Measurements from ENCODE around the gene TTC6.

The TTC6 gene

DNA sequence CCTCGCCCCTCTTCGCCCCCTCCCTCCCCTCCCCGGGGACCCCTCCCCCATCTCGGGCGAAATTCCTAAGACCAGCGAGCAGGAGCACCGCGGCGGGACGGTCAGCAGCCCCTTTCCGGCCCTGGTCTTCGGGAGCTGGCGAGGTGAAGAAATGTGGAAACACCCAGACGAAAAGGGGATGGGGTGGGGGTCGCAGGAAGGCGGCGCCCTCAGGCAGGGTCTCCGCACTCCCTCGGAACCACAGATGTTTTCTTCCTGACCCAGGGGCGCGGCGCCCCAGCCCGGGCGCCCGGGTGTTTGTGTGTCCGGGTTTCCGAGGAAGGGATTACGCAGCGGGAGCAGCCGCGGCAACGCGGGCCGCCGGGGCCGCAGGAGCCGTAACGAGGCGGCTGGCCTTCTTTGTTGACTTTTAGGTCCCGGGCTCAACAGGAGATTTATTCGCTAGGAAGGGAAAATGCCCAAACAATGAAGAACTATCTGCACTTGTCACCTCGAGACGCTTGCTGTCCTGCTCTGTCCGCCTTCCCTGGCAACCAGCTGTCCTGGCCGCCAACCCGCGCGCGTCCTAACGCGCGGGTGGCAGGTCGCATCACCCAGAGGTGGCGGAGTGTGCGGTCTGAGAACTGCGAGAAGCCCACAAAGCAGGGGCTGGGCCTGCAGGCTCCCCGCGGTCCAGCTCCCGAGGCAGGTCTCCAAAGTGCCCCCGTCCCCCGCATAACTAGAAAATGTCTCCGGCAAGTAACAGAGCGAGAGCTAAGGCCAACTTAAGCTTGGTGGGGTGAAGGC lies 7.4 kb upstream of the TTC6 start:
- H3K36me3 ChIP-seq = no peaks in the 10 kb centered on the region
- no peak for DNase-seq
- peaks cover 22 to 99% of the 10 kb centered on the region in 2 donors for H3K27me3 ChIP-seq
- TF ChIP-seq, protein P1, sequence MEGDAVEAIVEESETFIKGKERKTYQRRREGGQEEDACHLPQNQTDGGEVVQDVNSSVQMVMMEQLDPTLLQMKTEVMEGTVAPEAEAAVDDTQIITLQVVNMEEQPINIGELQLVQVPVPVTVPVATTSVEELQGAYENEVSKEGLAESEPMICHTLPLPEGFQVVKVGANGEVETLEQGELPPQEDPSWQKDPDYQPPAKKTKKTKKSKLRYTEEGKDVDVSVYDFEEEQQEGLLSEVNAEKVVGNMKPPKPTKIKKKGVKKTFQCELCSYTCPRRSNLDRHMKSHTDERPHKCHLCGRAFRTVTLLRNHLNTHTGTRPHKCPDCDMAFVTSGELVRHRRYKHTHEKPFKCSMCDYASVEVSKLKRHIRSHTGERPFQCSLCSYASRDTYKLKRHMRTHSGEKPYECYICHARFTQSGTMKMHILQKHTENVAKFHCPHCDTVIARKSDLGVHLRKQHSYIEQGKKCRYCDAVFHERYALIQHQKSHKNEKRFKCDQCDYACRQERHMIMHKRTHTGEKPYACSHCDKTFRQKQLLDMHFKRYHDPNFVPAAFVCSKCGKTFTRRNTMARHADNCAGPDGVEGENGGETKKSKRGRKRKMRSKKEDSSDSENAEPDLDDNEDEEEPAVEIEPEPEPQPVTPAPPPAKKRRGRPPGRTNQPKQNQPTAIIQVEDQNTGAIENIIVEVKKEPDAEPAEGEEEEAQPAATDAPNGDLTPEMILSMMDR (IDR thresholded peaks at IDR 0.05) = no peak
- no peaks in the 10 kb centered on the region for H3K9me3 ChIP-seq
- intact Hi-C loops (cut with DNase I; ENCODE audit: low total_unique reads) = no loop called here
- no peak overlapping the region for H3K27ac ChIP-seq
- H3K4me3 ChIP-seq = no peak overlapping the region
- H3K4me1 ChIP-seq = peaks cover 0 to 38% (median 27%) of the 10 kb centered on the region in 4 donors

DNA sequence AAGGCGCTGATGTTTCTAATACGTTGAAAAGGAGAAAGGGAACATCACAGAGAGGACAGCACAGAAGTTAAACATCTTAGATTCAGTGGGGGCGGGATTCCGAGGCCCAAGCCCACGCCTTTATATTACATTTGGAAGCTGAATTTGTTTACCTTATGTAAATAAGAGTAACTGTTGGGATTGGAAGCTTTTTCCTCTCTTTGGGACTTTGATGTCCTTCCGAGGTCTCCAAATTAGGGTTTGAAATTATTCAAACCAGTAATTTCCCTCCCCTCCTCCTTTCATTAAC lies 6.8 kb upstream of the TTC6 start:
- no peaks in the 10 kb centered on the region for H3K36me3 ChIP-seq
- TF ChIP-seq, protein P1 (IDR thresholded peaks at IDR 0.05) = no peak
- no peak overlapping the region for H3K4me3 ChIP-seq
- peaks cover 22 to 99% of the 10 kb centered on the region in 2 donors for H3K27me3 ChIP-seq
- H3K4me1 ChIP-seq = peaks cover 0 to 35% (median 24%) of the 10 kb centered on the region in 4 donors
- no peak for DNase-seq
- H3K27ac ChIP-seq = no peak overlapping the region
- H3K9me3 ChIP-seq = no peaks in the 10 kb centered on the region
- intact Hi-C loops (cut with DNase I; ENCODE audit: low total_unique reads) = no loop called here

DNA sequence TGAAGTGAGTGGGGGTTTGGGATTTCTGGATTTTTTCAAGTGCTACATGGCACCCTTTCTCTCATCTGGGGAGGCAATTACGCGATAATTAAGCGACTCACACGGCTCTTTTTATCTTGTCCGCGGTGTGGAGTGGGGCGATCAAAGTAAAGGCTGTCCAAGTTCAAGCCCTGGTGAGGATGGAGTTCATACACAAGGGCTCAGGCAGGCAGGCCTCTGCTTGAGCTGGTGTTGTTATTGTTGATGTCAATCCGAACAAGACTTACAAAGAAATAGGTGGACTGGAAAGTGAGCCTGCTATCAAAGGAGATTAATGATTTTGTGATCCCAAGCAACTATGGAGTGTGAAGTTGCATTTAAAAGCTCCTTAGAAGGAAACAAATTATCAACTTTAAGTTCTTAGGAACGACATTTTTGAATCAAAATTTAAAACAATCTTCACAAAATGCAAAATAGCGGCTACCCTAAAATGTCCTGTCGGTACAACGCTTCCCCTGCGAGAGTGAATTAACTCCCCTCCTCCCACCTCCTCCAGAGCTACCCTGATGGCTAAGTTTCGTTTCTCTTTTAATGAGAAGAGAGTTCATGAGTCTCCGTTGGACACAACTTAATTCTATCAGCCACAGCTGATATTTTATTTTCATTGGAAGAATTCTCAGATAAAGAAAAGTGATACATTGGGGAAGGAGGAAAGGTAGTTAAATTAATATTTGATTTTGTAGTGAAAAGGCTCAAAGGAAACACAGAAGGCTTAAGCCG lies 6.3 kb upstream of the TTC6 start:
- Histone ChIP-seq H3K4me3 (no peak overlapping the region), H3K27me3 (peaks cover 21 to 99% of the 10 kb centered on the region in 2 donors), H3K4me1 (peaks cover 0 to 31% (median 24%) of the 10 kb centered on the region in 4 donors), H3K27ac (no peak overlapping the region), H3K9me3 (no peaks in the 10 kb centered on the region), H3K36me3 (no peaks in the 10 kb centered on the region)
- intact Hi-C loops (cut with DNase I; ENCODE audit: low total_unique reads) = no loop called here
- TF ChIP-seq, protein P1 (IDR thresholded peaks at IDR 0.05) = no peak
- DNase-seq = no peak

DNA sequence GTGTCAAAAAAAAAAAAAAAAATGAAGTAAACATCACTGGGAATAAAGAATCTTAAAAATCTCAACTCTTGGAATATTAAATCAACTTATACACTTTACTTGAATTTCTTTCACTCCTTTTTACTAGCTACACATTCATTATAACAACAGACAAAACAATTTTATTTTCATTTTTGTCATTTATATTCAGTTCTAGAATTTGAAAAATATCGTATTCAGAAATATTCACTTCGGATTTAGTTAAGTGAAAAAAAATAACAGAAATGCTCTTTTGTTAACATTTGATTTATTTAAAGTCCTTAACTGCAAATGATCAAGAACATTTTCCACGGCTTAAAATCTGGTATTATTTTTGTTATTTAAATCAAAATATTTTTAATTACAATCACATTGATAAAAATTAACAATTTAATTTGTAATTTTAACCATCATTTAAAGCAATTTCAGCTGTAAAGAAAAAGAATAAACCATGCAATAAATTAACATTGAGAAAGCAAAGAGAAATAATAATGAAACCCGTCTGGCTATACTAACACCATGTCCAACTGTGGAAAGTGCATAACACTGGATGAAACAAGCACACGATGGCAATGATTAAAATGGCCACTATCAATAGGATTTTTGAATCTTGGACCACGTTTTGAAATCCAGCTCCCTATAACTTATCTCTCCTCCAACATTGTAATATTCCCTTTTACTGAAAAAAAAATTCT lies 5.6 kb upstream of the TTC6 start:
- no peak overlapping the region for H3K4me3 ChIP-seq
- peaks cover 19 to 99% of the 10 kb centered on the region in 2 donors for H3K27me3 ChIP-seq
- intact Hi-C loops (cut with DNase I; ENCODE audit: low total_unique reads) = loop anchor here (10.0 kb wide), 1 partner anchor 345 kb away; no protein-coding TSS in a partner anchor

More for the DNA sequence above, 5.6 kb upstream of the TTC6 start:
- Histone ChIP-seq H3K27ac (no peak overlapping the region), H3K36me3 (no peaks in the 10 kb centered on the region), H3K4me1 (peaks cover 0 to 29% (median 24%) of the 10 kb centered on the region in 4 donors), H3K9me3 (no peaks in the 10 kb centered on the region)
- DNase-seq = no peak
- TF ChIP-seq, protein P1 (IDR thresholded peaks at IDR 0.05) = no peak
